ENCODE results near the gene ATG4B. TPM values are rescaled to one million over a fixed set of nuclear protein-coding genes. Genes with fewer than 3 reads are reported as not detected.
A peak's percentile ranks its signal among the peaks of the same experiment; 100 is the strongest.

The ATG4B gene
- total RNA-seq, 1 donor from 2014 or later = 126 TPM

DNA sequence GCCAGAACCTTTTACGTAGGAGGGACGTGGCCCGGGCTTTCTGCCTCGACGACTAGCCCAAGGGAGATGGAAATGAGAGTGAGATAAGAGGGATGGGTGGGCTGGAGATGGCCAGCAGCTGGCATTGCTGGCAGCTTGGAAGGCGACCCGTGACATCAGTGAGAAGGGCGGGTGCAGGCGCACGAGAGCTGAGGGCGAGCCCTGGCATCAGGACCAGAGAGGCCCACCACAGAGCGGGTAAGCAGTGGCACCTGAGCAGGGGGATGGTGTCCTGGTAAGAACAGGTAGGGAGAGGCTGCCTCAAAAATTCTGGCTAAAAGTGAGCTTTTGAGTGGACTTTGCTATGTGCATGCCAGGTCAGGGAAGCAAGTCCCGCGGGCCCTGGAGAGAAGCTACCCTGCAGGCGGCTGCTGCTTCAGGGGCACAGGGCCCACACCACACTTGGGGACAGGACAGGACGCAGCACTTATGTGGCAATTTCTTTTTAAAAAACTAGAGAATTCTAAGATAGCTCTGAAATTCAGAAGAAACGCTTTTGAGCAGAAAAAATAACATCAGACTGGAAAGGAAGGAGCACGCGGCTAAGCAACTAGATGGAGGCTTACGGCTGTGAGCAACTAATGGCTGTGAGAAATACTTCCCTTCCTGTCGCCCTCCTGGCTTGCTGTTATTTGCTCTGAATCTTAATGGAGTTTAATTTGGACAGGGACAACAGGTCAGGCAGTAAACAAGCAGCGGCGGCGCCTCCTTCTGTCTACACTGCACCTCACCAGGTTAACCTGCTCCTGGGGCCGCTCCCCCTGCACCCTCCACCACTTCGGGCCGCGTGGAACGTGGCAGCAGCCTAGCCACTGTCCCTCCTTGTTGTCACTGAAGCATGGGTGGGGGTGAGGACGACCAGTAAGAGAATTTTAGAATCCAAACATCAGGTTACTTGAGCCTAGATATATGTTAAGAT is 21.0 kb upstream of the ATG4B start:
- Mint-ChIP-seq H3K4me1 (ENCODE audit: low read depth) (peaks cover 34% of the 10 kb centered on the region), H3K36me3 (ENCODE audit: low read depth) (peaks cover 30% of the 10 kb centered on the region), H3K4me3 (peak overlapping the region; percentile 53), H3K9me3 (peaks cover 6% of the 10 kb centered on the region), H3K27me3 (ENCODE audit: insufficient read depth) (no peaks in the 10 kb centered on the region), H3K27ac (peak overlapping the region; percentile 77)
- intact Hi-C loops (cut with micrococcal nuclease) = loop anchor here (1.0 to 10.0 kb wide), 4 partner anchors 20 to 1052 kb away; partner anchors contain the start of genes DTYMK, DUSP28, RNPEPL1 and STK25
- no peak for DNase-seq (ENCODE audit: low spot score)

DNA sequence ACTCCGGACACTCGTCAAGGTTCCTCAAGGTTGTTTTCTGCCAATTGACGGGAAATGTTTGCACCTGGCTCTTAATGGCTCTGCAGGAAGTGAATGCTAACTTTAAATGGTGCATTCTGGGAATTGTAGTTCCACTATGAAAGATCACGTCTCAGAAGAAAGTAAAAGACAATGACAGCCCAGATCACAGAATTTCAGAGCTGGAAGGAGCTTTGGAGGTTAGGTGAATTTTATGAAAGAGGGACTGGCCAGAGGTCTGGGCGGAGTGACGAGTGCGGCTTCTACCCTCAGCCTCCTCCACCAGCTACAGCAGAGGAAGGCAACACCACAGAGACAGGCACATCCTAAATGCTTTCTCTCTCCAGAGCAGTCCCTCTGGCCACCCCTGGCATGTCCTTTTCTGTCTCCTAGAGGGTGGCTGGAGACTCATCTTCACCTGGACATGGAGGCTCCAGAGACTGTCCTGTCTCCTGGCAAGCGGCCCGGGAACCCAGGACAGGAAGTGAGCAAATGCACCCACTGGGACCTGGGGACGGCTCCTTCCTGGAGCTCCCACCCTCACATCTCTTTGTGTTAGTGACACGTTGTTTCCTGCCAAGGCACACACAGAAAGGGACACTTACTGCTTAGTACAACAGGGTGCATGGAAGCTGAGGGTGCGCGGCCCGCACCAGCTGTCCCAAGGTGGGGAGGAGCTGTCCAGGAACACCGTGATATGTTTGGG is 19.9 kb upstream of the ATG4B start:
- DNase-seq (ENCODE audit: low spot score) = peak; percentile 31
- H3K27me3 Mint-ChIP-seq (ENCODE audit: insufficient read depth) = no peaks in the 10 kb centered on the region
- H3K27ac Mint-ChIP-seq = peak overlapping the region; percentile 88
- peaks cover 6% of the 10 kb centered on the region for H3K9me3 Mint-ChIP-seq
- H3K4me1 Mint-ChIP-seq (ENCODE audit: low read depth) = peaks cover 36% of the 10 kb centered on the region
- intact Hi-C loops (cut with micrococcal nuclease) = loop anchor here (1.0 to 10.0 kb wide), 4 partner anchors 19 to 1053 kb away; partner anchors contain the start of genes DTYMK, DUSP28, RNPEPL1 and STK25
- H3K4me3 Mint-ChIP-seq = peak overlapping the region; percentile 85
- H3K36me3 Mint-ChIP-seq (ENCODE audit: low read depth) = peaks cover 28% of the 10 kb centered on the region

DNA sequence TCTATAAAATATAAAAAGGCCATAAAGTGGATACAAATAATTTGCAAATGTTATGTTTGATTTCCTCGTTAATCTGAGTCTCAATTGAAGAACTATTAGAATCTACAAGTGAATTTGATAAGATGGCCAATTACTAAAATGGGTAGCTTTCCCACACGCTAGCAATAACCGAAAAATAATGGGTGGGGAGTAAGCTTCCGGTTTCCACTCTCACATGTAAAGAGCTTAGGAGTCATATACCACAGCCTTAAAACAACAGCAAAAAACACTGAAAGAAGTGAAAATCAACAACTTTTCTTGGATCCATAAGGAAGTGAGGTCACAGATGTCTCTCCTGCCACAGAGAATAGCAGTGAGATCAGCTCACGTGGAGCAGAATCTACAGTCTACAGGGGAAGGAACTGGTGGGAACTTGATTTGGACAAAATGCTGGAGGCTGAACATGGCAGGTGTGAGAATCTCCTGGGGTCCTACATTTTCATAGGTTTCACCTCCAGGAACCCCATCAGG is 19.1 kb upstream of the ATG4B start:
- intact Hi-C loops (cut with micrococcal nuclease) = loop anchor here (10.0 kb wide), 1 partner anchor 1054 kb away; the partner anchor contains the start of genes DUSP28 and RNPEPL1

DNA sequence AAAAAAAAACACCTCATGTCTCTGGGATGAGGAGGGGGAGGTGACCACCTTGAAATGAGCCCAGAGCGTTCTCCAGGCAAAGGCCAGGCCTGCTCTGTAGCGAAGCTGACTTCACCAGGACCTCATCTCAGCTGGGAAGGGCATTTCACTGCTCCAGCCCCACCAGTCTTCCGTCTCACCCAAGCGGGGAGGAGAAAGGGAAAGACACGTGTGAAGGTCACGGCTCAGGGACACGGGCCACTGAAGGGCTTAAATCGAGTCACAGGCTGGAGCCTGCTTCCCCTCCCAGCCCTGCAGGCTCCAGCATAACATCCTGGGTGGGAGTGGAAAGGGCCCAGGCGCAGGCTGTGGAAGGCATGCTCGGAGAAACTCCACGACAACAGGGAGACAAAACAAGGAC is 18.7 kb upstream of the ATG4B start:
- H3K9me3 Mint-ChIP-seq = peaks cover 6% of the 10 kb centered on the region
- no peak overlapping the region for H3K4me3 Mint-ChIP-seq
- intact Hi-C loops (cut with micrococcal nuclease) = loop anchor here (10.0 kb wide), 1 partner anchor 1054 kb away; the partner anchor contains the start of genes DUSP28 and RNPEPL1
- H3K27me3 Mint-ChIP-seq (ENCODE audit: insufficient read depth) = no peaks in the 10 kb centered on the region
- peaks cover 36% of the 10 kb centered on the region for H3K4me1 Mint-ChIP-seq (ENCODE audit: low read depth)
- peaks cover 31% of the 10 kb centered on the region for H3K36me3 Mint-ChIP-seq (ENCODE audit: low read depth)
- DNase-seq (ENCODE audit: low spot score) = no peak
- H3K27ac Mint-ChIP-seq = peak overlapping the region; percentile 83

More for the DNA sequence above, 19.1 kb upstream of the ATG4B start:
- H3K4me3 Mint-ChIP-seq = no peak overlapping the region
- H3K36me3 Mint-ChIP-seq (ENCODE audit: low read depth) = peaks cover 28% of the 10 kb centered on the region
- H3K27me3 Mint-ChIP-seq (ENCODE audit: insufficient read depth) = no peaks in the 10 kb centered on the region
- H3K27ac Mint-ChIP-seq = peak overlapping the region; percentile 86
- peaks cover 6% of the 10 kb centered on the region for H3K9me3 Mint-ChIP-seq
- H3K4me1 Mint-ChIP-seq (ENCODE audit: low read depth) = peaks cover 36% of the 10 kb centered on the region
- DNase-seq (ENCODE audit: low spot score) = no peak

- Mint-ChIP-seq H3K4me1 (ENCODE audit: low read depth) (peaks cover 36% of the 10 kb centered on the region), H3K9me3 (peaks cover 6% of the 10 kb centered on the region), H3K27me3 (ENCODE audit: insufficient read depth) (no peaks in the 10 kb centered on the region), H3K36me3 (ENCODE audit: low read depth) (peaks cover 31% of the 10 kb centered on the region), H3K27ac (peak overlapping the region; percentile 83), H3K4me3 (peak overlapping the region; percentile 12)
- DNase-seq (ENCODE audit: low spot score) = no peak
- intact Hi-C loops (cut with micrococcal nuclease) = loop anchor here (10.0 kb wide), 1 partner anchor 1055 kb away; the partner anchor contains the start of genes DUSP28 and RNPEPL1
Observed at GRCh38 chr2:241619597-241620418, 17.7 kb upstream of the ATG4B start.

DNA sequence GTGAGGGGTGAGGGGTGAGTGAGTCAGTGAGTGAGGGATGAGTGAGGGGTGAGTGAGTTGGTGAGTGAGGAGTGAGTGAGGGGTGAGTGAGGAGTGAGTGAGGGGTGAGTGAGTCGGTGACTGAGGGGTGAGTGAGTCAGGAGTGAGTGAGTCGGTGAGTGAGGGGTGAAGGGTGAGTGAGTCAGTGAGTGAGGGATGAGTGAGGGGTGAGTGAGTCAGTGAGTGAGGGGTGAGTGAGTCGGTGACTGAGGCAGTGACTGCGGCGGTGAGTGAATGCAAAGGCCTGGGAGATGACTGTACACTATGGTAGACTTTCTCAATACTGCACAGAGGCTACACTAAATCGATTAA is 17.1 kb upstream of the ATG4B start:
- Mint-ChIP-seq H3K27me3 (ENCODE audit: insufficient read depth) (no peaks in the 10 kb centered on the region), H3K36me3 (ENCODE audit: low read depth) (peaks cover 31% of the 10 kb centered on the region)

GRCh38 chr2:241627675-241628074 is 9.8 kb upstream of the ATG4B start:
- Mint-ChIP-seq H3K9me3 (no peaks in the 10 kb centered on the region), H3K4me3 (no peak overlapping the region), H3K4me1 (ENCODE audit: low read depth) (peaks cover 14% of the 10 kb centered on the region), H3K27me3 (ENCODE audit: insufficient read depth) (no peaks in the 10 kb centered on the region), H3K36me3 (ENCODE audit: low read depth) (peaks cover 25% of the 10 kb centered on the region), H3K27ac (no peak overlapping the region)
- no peak for DNase-seq (ENCODE audit: low spot score)
- intact Hi-C loops (cut with micrococcal nuclease) = no loop called here

More for the DNA sequence above, 17.1 kb upstream of the ATG4B start:
- Mint-ChIP-seq H3K4me1 (ENCODE audit: low read depth) (peaks cover 36% of the 10 kb centered on the region), H3K27ac (peak overlapping the region; percentile 78), H3K9me3 (peaks cover 6% of the 10 kb centered on the region), H3K4me3 (peak overlapping the region; percentile 40)
- peak; percentile 14 for DNase-seq (ENCODE audit: low spot score)
- intact Hi-C loops (cut with micrococcal nuclease) = no loop called here

DNA sequence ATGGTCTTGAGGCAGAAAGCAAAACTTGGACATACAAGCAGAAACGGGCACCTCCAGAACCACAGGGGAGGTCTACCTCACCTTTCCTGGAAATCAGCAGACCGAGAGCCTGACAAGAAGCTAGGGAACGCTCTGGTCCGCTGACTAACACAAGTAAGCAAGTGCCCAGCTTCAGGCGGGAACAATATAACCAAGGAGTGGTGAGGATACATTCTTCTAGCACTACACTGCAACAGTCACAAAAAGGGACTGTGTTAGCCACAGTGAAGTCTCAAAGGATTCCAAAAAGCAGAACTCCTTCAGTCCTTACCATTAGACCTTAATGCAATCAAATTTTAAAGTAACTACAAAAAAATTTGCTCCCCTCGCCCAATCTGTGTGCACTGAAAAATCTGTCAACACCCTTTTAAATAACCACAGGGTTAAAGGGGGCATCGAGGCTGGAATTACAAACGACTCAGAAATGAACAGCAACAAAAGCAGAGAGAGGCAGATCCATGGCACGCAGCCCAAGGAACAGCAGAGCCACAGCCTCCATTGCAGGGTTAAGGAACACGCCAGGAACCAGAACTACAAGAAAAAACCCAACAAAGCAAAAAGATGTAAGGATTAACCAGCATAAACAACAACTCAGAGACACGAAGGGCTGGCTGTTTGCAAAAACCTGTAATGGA is 7.6 kb upstream of the ATG4B start:
- DNase-seq (ENCODE audit: low spot score) = no peak
- H3K36me3 Mint-ChIP-seq (ENCODE audit: low read depth) = peaks cover 23% of the 10 kb centered on the region
- H3K27ac Mint-ChIP-seq = no peak overlapping the region
- H3K4me3 Mint-ChIP-seq = no peak overlapping the region
- no peaks in the 10 kb centered on the region for H3K27me3 Mint-ChIP-seq (ENCODE audit: insufficient read depth)
- peaks cover 14% of the 10 kb centered on the region for H3K4me1 Mint-ChIP-seq (ENCODE audit: low read depth)
- no peaks in the 10 kb centered on the region for H3K9me3 Mint-ChIP-seq
- intact Hi-C loops (cut with micrococcal nuclease) = no loop called here

- no peak for DNase-seq (ENCODE audit: low spot score)
- no peaks in the 10 kb centered on the region for H3K9me3 Mint-ChIP-seq
- no peak overlapping the region for H3K27ac Mint-ChIP-seq
- intact Hi-C loops (cut with micrococcal nuclease) = no loop called here
- no peak overlapping the region for H3K4me3 Mint-ChIP-seq
- H3K36me3 Mint-ChIP-seq (ENCODE audit: low read depth) = peaks cover 27% of the 10 kb centered on the region
- H3K4me1 Mint-ChIP-seq (ENCODE audit: low read depth) = peaks cover 14% of the 10 kb centered on the region
- no peaks in the 10 kb centered on the region for H3K27me3 Mint-ChIP-seq (ENCODE audit: insufficient read depth)
Observed at GRCh38 chr2:241632478-241633325, 4.8 kb upstream of the ATG4B start.

DNA sequence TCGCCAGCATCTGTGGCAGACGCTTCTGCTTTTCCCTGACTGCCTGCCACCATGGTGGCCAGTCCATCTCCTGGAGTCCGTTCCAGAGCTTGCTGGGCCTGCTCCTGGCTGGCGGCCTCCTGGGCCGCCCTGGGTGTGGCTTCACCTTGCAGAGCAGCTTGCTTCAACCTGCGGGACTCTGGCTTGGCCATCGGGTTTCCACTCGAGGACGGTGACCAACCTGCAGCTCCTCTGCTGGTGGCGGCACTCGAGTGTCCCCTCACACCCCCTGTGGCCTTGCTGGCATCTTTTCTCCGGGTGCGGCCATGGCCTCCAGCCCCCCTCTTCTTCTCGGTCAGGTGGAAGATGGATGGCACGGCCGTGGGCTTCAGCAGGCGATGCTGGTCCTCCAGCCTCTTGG is 3.9 kb upstream of the ATG4B start:
- intact Hi-C loops (cut with micrococcal nuclease) = no loop called here
- H3K4me3 Mint-ChIP-seq = no peak overlapping the region
- no peaks in the 10 kb centered on the region for H3K9me3 Mint-ChIP-seq
- DNase-seq (ENCODE audit: low spot score) = no peak
- no peak overlapping the region for H3K27ac Mint-ChIP-seq
- no peaks in the 10 kb centered on the region for H3K27me3 Mint-ChIP-seq (ENCODE audit: insufficient read depth)
- H3K4me1 Mint-ChIP-seq (ENCODE audit: low read depth) = peaks cover 11% of the 10 kb centered on the region
- peaks cover 21% of the 10 kb centered on the region for H3K36me3 Mint-ChIP-seq (ENCODE audit: low read depth)

DNA sequence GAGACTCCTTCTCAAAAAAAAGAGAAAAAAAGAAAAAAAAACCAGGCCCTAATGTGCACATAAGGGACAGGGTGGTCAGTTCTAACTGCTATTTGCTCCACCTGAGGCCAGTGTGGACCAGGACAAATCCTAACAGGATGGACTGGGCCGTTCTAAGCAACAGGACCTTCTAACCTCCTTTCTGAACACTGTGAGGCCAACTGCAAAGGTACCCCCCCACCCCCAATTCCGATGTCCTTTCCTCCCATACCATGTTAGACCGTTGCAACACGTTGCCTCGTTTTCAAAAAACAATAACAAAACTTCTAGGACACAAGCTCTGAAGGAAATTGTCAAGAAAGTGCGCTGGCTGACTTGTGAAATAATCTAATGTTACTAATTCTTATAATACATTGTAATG is 1.7 kb upstream of the ATG4B start:
- no peak for DNase-seq (ENCODE audit: low spot score)
- peaks cover 30% of the 10 kb centered on the region for H3K4me1 Mint-ChIP-seq (ENCODE audit: low read depth)
- peaks cover 27% of the 10 kb centered on the region for H3K36me3 Mint-ChIP-seq (ENCODE audit: low read depth)
- H3K27me3 Mint-ChIP-seq (ENCODE audit: insufficient read depth) = no peaks in the 10 kb centered on the region
- peak overlapping the region; percentile 76 for H3K27ac Mint-ChIP-seq
- peak overlapping the region; percentile 85 for H3K4me3 Mint-ChIP-seq
- intact Hi-C loops (cut with micrococcal nuclease) = loop anchor here (1.0 to 5.0 kb wide), 4 partner anchors 18 to 1068 kb away; partner anchors contain the start of genes D2HGDH and RNPEPL1
- H3K9me3 Mint-ChIP-seq = peaks cover 2% of the 10 kb centered on the region
